ENCODE data around the gene NSMF.

Gene NSMF

DNA sequence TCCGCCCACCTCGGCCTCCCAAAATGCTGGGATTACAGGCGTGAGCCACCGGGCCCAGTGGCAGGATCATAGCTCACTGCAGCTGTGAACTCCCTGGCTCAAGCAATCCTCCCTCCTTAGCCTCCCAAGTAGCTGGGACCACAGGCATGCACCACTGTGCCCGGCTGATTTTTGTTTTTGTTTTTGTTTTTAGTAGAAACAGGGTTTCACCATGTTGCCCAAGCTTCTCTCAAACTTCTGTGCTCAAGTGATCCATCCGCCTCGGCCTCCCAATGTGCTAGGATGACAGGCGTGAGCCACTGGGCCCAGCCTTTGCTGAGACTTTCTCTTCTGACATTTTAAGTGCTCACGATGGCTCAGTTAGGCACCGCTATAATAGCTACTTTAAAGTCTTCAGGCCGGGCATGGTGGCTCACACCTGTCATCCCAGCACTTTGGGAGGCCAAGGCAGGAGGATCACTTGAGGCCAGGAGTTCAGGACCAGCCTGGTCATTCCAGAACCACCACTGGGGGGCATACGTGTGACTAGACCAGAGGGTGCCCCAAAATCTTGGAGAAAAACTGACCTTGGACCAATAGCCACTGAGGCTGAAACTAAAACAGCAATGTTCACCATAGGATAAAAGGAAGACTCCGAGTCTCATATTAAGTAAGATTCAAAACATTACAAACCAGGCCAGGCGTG lies 14.9 kb downstream of the NSMF start:
- DNase-seq, result no peak

DNA sequence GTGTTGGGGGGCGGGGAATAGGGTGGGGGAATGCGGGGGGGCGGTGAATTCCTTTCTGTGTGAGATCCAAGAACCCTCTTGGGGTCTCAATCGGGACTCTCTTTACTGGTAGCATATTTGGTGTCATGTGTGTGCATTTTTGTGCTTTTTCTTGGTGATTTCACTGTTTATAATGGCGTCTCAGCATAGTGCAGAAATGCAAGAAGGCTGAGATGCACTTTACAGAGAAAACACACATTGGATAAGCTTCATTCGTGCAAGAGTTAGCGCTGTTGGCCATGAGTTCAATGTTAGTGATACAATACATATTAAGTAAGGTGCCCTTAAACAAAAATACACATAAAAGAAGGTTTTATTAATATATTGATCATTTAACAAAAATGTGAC lies 17.2 kb downstream of the NSMF start:
- no peak for DNase-seq

DNA sequence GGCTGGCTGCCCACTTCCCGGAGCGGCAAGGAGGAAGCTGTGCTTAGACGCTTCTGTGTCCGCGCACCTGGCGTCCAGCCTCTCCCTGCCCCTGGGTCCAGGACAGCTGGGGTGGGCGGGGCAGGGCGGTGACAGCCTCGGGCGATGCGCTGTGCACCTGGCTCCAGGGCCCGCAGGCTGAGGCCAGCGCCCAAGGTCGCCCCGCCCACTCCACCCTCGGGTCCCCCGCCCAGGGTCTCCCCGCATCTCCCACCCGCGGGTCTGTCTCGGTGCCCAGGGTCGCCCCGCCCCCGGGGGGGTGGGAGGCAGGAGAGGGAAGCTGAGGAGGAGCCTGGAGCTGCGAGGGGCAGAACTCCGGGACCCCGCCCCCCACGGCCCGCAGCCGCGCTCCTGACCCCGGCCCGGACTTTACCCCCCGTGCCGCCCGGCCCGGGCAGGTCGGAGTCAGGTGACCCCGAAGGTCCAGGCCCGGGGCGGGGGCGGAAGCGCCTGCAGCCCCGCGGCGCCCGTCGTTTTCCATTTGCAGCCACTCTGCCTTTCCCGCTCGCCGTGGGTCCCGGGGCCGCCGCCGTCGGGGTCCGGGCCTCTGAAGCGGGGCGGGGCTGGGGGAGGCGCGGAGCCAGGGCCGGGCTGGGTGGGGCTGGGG lies 17.7 kb downstream of the NSMF start, which contains the start of gene ENTPD8:
TSS of gene ENTPD8 (minus strand) at position 69 of the 646 bp plus-strand sequence. CDS start 3,072 bp downstream, outside the sequence.
- DNase-seq, result peak; percentile 72 to 86

DNA sequence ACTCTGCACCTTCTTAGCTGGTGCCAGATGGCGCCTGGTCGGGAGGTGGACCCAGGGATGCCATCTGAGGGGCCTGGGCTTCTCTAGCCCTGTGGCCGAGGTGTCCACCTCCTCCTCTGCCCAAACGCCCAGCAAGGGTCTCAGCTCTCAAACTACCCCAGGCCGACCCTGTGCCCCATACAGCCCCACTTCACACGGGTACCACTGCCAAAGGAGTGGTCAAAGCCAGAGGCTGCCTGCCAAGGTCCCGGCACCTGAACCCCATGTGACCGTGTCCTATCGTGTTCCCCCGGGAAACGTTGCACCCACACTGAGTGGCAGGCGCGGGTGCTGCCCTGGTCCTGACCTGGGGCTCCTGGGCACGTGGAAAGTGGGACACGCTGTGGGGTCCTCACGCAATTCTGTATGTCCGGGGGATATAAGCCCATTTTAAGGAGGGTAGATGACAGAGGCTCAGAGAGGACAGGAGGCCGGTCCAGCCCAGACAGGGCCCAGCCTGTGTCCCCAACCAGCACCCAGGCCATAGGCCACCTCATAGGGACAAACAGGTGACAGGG lies 19.9 kb downstream of the NSMF start:
- no peak for DNase-seq

DNA sequence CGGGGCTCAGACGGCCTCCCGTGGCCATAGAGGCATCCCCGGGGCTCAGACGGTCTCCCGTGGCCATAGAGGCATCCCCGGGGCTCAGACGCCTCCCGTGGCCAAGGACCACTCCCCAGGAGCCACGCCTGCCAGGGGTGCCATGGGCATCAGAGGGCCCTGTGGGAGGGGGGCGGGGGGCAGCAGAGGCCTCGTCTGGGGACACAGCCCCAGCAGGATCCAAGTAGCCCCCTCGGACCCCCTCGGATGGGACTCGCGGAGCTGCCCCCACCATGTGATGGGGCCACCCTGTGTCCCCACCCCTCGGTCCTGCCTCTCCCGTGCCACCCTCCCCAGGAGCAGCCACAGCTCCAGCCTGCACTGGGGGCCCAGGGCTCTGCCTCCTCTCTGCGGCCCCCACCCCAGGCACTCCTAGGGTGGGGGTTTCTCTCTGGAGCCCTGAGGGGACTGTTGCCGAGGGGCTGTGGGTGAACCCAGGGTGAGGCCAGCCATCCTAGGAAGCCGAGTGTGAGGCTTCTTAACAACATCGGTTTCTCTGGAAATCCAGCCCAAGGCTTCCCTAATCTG lies 20.5 kb downstream of the NSMF start:
- no peak for DNase-seq

DNA sequence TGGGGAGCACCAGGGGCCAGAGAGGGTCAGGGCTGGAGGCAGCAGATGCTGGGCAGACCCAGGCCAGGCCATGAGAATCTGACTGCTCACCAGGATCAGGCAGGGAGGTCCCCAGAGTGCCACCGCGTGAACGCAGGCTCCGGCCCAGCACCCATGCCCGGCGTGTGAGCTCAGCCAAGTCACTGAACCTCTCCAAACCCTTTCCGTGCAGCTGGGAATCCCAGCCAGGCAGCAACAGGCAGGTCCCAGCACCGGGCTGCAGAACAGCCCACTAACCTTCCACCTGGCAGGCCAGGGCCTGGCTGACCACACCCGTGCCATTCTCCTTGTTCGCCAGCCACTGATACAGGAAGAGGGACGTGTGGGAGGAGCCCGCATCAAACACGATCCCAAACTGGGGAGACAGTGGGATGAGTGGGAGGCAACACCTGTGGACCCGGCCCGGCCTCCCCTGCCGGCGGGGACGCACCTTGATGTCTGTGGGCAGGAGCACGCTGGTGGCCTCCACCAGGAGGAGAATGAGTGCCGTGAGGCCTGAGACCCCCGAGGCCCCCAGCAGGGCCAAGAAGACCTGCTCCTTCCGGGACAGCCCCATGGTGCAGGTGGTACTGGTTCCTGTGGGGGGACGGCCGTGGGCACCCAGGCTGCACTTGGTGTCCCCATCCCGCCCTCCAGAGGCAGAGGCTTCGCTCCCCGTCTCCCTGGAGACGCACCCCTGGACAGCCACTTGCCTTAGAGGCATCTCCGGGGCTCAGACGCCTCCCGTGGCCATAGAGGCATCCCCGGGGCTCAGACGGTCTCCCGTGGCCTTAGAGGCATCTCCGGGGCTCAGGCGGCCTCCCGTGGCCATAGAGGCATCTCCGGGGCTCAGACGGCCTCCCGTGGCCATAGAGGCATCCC lies 21.2 kb downstream of the NSMF start:
- DNase-seq, result no peak

DNA sequence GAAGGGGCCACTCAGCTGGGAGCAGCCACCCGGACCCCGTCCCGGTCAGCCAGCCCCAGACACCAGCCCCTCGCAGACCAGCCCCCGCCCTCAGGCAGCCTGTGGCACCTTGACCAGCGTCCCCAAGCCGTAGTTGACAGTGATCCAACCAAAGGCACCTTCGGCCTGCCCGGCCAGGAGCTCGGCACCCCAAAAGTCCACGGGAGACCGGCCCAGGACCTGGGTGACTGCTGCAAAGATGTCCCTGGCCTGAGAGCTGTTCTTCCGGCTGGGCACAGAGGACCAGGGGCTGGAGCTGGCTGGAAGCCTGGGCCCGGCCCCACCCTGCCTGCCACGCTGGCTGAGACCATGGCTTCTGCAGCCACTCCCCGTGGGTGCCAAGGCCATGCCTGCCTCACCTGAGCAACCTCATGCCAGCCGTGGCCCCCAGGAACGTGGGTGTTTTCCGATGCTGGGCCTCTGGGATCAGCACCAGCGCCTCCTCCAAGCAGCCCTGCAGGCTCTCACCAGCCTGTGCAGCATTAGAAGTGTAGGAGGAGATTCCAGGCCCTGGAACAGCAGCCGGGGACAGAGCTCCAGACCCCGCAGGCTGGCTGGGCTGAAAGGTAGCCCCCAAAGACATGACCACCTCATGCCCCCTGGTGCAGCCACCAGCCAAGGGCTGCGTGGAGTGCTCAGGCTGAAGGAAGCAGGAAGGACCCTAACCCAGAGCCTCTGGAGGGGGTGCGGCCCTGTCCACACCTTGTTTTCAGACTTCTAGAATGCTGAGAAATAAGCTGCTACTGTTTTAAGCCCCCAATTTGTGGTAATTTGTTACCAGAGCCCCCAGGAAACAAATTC lies 22.2 kb downstream of the NSMF start:
- no peak for DNase-seq

DNA sequence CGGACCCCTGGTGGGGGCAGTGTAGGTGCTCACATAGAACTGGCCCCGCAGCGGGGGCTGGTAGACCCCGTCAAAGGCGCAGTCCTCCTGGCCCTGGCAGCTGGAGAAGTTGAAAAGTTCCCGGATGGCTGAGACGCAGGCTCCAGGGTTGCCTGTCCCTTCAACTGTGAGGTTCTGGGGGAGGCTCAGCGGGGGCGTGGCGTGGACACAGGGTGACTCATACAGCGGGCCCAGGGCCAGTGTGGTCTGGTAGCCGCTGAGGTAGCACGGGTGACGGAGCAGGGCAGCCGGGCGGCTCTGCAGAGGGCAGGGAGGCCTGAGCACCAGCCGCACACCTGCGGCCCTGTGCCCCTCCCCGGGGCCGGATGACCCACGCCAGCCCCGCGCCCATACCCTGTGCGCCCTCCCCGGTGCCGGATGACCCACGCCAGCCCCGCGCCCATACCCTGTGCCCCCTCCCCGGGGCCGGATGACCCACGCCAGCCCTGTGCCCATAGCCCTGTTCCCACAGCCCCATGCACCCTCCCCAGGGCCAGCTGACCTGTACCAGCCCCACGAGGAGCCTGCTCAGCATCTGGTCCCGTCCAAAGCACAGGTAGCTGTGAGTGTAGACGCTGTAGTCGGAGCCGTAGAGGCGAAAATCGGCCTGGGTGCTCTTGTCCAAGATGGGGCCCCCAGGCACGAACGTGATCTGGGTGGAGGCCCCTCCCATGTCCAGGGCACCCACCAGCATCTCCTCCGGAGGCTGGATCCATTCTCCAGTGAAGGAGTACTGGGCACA lies 23.0 kb downstream of the NSMF start:
- DNase-seq, result no peak

DNA sequence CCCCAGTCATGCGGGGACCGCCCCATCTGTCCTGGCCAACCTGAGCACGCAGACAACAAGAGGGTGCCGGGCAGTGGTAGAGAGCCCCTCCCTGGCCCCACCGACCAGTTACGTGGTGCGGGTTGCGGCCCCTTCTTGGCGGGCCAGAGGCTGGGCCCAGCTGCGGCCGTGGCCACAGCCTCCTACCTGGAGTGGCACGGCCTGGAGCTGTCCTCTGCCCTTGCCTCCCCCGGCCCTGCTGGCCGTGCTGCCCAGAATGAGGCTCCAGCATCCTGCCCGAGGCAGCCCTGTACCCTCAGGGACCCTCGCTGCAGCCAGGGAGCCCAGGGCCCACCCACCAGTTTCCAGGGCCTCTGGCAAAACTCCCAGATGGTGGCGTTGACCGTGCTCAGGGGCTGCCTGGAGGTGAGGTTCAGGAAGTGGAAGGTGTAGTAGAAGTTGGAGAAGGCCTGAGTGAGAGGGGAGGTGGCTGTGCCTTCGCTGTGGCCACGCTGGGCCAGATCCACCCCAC lies 23.7 kb downstream of the NSMF start:
- no peak for DNase-seq

DNA sequence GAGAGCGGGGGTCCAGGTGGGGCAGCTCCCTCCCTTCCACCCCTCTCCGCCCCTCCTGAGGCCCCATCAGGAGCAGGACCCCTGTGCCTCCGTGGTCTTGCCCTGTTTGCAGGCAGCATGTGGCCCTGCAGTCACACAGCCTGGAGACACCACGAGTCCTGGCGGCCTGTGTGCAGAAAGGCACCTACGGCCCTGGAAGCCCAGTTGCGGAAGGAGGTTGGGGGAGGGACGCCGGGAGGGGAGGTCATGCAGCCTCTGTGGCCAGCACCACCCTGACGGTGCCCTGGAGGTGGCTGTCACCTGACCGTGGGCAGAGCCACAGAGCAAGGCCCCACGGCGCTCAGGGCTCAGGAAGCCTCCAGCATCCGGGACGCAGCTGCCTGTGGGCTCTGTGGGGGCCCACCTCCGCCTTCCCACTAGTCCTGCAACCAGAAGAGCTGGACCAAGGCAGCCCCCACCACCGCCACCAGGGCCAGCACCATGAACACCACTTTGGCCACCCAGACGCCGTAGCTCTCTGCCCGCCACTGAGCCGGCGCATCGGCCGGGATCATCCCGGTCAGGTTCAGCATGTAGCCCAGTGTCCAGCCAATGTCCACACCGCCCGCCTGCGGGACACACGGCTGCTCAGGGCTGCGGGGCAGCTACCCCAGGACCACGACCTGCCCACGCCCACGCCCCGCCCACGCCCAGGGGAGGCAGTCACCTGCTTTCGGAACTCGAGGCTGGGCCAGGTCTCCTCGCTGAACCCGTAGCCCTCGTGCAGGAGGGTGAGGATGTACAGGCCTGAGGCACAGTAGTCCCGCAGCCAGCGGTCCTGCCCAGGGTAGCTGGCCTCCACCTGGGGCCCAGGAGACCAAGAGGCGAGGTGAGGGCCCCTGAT lies 24.4 kb downstream of the NSMF start:
- no peak for DNase-seq

DNA sequence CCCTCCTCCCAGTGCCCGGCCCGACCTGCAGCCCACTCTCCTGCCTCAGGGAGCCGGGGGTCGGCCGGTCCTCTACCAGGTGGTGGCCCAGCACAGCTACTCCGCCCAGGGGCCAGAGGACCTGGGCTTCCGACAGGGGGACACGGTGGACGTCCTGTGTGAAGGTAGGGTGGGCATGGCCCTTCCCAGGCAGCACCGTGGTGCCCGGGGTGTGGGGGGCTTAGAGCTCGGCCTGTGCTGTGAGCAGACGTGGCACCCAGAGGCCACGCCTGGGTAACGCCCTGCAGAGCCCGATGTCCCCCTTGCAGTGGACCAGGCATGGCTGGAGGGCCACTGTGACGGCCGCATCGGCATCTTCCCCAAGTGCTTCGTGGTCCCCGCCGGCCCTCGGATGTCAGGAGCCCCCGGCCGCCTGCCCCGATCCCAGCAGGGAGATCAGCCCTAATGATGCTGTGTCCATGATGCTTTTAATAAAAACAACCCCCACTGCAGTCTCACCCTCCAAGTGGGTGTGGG lies 25.2 kb downstream of the NSMF start:
- no peak for DNase-seq

DNA sequence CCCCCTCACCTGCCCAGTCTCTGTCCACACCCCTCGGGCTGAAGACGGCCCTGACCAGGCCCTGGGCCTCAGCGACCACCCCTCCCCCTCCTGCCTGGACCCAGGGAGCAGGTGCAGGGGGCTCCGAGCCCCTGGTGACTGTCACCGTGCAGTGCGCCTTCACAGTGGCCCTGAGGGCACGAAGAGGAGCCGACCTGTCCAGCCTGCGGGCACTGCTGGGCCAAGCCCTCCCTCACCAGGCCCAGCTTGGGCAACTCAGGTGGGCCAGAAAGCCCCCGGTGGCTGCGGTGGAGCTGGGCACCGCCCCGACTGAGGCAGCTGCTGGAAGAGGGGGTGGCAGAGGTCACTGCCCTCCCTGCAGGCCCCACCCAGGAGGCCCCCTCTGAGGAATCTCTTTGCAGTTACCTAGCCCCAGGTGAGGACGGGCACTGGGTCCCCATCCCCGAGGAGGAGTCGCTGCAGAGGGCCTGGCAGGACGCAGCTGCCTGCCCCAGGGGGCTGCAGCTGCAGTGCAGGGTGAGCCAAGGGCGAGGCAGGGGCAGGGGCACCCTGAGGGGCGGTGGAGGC lies 25.7 kb downstream of the NSMF start:
- no peak for DNase-seq

DNA sequence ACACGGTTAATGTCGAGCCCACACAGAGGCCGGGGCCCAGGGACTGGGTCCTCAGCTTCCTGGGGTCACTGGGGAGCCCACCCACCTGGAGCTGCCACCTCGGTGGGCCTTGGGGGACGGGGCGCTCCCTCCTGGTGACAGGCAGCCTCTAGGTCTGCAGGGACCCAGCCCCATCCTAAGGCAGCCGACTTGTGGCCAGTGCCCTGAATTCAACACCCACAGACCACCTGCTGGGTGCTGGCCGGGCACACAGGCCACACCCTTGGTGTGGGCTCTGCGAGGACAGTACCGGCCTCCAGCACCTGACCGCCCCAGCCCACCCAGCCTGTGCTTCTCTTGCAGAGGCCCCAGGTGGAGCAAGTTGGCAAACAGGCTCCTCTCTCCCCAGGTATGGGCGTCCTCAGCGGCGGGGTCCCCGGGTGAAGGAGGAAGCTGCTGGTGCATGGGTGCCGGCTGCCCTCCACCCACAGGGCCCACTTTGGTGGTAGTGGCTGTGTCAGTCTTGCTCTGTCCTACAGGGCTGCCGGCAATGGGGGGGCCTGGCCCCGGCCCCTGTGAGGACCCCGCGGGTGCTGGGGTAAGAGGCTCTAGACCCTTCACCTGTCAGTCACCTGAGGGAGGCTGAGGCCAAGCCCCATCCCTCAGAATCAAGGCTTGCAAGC lies 26.3 kb downstream of the NSMF start:
- DNase-seq, result no peak

DNA sequence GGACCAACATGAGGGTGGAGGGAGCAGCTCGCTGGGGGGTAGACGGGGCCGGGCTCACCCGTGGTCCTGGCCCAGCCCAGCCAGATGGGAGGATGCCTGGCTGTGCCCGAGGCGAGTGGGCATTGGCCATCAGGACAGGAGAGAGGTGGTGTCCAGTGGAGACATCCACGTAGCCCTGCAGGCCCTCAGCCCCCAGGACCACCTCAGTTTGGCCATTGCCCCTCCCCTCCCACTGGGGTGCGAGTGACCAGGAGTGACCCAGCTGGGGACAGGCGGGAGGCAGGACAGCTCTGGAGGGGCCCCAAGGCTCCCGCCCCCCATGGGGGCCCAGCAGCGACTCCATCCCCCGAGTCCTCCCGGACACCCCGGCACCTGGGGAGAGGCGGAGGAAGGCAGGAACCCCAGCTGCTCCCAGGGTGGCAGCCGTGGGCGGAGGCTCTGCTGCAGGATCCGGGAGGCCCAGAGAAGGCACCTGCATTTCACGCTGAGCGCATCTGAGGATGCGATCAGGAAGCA lies 27.7 kb downstream of the NSMF start:
- no peak for DNase-seq

DNA sequence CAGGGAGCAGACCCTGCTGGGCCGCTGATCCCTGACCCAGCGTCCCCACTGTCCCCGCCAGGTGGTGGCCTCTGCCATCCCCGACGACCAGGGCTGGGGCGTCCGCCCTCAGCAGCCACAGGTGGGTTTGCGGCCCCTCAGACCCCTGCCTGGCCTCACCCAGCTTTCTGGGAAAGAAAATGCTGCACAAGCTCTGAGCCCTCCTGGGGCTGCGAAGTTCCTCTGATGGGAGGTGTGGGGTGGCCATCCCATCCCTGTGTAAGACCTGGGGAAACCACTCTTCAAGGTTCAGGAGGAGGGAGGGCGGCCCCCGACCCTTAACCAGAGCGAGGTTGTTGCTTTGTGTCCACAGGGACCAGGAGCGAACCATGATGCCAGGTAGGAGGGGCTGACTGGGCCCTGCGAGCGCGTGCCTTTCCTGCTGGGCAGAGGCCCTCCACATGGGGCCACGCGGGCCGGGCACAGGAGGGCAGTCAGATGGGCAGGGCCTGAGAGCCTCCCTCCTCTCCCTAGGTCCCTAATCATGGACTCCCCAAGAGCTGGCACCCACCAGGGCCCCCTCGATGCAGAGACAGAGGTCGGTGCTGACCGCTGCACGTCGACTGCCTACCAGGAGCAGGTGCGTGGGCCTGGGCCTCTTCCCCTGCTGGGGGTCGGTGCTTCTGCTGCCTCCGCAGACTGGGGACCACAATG lies 28.3 kb downstream of the NSMF start:
- DNase-seq, result no peak

DNA sequence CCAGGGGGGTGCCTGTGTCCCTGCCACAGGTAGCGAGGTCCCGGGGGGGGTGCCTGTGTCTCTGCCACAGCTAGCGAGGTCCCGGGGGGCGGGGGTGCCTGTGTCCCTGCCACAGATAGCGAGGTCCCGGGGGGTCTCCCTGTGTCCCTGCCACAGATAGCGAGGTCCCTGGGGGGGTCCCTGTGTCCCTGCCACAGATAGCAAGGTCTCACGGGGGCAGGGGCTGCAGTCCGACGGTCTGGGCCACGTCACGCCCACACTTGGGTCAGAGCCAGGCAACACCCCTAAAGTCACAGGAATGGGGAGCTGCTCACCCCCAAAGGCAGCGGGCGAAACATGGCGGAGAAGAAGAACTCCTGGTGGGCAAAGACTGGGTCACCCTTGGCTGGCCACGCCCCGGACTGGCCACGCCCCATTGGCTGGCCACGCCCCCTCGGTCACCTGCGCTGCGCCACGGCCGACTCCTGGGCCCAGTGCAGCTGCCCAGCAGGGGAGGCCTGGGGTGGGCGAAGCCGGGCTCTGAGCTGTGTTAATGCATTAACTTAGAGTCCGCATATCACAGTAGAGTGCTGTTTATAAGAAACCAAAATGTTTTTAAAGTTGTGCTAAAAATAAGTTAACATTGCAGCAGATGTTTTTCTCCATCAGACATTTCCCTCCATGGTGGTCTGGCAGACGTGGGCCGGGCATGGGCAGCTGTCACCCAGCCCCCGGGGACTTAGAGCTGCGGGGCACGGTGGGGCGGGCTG lies 29.0 kb downstream of the NSMF start:
- DNase-seq, result peak; percentile 44

DNA sequence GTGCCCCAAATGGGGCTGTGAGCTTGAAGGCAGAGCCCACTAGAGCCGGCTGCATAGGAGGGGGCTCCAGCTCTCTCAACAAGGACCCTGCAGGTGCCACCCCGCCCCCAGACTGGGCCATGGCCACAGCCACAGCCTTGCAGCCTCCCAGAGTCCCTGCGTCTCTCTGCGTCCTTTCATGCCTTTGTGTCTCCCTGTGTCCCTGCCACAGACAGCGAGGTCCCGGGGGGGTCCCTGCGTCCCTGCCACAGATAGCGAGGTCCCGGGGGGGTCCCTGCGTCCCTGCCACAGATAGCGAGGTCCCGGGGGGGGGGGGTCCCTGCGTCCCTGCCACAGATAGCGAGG lies 29.6 kb downstream of the NSMF start:
- DNase-seq, result no peak
